Epithelial cell of proximal tubule (primary cell): ENCODE results near the gene ZCCHC14. TPM values are rescaled to one million over a fixed set of nuclear protein-coding genes. Genes with fewer than 3 reads are reported as not detected.
"Not testable (repeated sequence)": the region's sequence is repeated elsewhere in the genome, so short reads cannot be mapped to it uniquely, and the experiment has no call there.

Source experiments
- DNase-seq: peaks from one replicate; pipeline ENCODE4 v3.0.0-alpha.2; 2011; ENCODE audit warnings: low read depth
- H3K4me3 ChIP-seq: 2 replicates; pipeline ENCODE4 v1.5.1; 2011; ENCODE audit warnings: low read depth, mild to moderate bottlenecking, low read length
- total RNA-seq: library from RNA; depleted of rRNA; stranded (reverse); fragments of >200 nt; gene quantifications from 2 replicates; pipeline ENCODE4 v1.2.3, GENCODE V29; 2015
- TF ChIP-seq, protein P1 (sequence below): conservative IDR thresholded peaks from 2 replicates; pipeline ENCODE4 v1.5.1; 2012; ENCODE audit warnings: low read depth, mild to moderate bottlenecking, low read length

ZCCHC14 gene
- total RNA-seq, 1 donor from 2014 or later = 11.8 TPM

DNA sequence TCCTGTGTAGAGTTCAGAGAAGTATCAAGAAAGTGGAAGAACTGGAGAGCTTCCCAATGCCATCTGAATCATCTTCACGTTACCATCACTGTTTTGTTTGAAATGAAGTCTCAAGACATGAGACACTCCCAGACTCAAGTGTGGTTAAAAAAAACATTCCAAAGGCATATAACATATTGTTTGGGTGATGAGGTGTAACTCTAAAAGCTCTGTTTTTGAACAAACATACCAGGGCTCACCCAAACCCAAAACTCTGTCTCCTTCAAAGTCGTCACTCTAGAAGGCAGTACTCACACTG is 6.3 kb upstream of the ZCCHC14 start:
- TF ChIP-seq, protein P1, sequence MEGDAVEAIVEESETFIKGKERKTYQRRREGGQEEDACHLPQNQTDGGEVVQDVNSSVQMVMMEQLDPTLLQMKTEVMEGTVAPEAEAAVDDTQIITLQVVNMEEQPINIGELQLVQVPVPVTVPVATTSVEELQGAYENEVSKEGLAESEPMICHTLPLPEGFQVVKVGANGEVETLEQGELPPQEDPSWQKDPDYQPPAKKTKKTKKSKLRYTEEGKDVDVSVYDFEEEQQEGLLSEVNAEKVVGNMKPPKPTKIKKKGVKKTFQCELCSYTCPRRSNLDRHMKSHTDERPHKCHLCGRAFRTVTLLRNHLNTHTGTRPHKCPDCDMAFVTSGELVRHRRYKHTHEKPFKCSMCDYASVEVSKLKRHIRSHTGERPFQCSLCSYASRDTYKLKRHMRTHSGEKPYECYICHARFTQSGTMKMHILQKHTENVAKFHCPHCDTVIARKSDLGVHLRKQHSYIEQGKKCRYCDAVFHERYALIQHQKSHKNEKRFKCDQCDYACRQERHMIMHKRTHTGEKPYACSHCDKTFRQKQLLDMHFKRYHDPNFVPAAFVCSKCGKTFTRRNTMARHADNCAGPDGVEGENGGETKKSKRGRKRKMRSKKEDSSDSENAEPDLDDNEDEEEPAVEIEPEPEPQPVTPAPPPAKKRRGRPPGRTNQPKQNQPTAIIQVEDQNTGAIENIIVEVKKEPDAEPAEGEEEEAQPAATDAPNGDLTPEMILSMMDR = no peak

DNA sequence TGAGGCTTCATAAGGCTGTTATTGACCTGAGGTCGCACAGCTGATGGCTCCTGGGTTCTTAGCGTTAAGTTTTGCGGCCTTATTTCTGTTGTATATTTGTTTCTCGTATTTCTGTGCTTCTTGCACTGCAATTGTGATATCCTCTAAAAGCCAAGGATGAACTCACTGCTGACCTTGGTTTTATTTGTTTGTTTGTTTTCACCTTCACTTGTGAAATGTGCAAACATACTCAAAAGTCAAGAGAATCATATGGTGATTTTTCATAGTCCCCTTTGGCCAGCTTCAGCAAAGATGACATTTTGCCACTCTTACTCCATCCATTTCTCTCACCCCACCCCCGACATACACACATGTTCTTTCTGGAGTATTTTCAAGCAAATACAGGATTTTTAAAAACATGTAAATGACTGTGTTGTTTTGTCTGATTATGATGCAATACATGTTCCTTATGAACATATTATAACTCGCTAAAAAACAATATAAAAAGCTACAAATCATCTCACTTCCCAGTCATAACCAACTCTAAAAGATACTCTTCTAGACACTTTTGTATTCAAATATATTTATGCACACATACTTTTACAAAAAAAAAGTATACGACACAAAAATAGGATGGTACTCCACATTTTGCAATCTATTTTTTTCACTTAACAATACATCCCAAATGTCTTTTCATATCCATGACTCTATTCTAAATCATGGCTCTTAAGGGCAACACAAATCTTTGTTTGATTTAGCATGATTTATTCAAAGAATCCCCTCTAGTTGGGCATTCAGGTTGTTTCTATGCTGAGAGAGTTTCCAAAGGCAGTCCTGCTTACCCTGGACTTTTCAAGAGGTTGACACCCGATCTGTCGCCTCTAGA is 5.7 kb upstream of the ZCCHC14 start:
- TF ChIP-seq, protein P1 = no peak
- no peak overlapping the region for H3K4me3 ChIP-seq
- DNase-seq = no peak

More for the DNA sequence above, 6.3 kb upstream of the ZCCHC14 start:
- no peak for DNase-seq
- H3K4me3 ChIP-seq = no peak overlapping the region

DNA sequence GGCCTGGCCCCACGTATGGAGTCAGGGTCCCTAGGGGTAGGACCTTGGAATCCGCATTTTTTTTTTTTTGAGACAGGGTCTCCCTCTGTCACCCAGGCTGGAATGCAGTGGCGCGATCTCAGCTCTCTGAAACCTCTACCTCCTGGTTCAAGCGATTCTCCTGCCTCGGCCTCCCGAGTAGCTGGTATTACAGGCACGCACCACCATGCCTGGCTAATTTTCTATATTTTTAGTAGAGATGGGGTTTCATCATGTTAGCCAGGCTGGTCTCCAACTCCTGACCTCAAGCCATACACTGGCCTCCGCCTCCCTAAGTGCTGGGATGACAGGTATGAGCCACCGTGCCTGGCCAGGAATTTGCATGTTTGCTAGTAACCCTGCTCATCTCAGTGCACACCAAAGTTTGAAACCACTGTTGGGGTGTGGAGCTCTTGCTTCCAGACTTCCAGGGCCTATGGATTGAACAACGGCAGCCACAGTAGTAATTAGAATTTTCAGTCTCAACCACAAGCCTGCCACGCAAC is 5.0 kb upstream of the ZCCHC14 start:
- not testable (repeated sequence) for H3K4me3 ChIP-seq, DNase-seq

DNA sequence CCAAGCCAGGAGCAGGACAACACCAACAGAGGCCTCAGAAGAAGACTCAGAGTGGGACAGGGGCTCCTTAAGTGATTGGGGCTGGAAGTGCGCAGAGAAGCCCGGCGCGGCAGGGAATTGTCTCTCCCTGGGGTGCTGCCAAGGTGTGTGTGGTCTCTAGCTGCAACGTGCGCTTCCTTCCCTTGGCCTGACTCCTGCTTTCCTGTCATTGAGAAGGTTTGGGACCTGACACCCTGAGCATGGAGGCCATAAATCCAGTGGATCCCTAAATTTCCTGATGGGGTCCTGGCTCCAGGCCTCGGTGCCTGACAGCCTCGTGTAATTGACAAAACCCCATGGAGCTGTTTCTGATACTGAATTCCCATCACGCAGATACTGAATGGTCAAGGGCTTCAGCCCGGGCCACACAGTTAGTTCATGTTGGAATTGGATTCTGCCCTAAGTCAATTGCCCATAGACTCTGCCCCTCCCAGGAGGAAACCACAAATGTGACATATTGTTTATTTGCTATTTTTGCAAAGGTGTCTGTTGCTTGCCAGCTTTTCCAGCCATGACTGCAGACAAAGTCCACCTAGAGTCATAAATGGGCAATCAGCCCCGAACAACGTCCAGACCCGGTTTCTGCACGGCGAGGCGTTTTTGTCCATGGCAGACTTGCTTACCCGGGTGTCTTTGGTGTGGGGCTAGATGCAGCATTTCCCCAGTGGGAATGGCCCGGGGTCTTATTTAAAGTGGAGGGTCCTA is 4.4 kb upstream of the ZCCHC14 start:
- not testable (repeated sequence) for H3K4me3 ChIP-seq, DNase-seq

DNA sequence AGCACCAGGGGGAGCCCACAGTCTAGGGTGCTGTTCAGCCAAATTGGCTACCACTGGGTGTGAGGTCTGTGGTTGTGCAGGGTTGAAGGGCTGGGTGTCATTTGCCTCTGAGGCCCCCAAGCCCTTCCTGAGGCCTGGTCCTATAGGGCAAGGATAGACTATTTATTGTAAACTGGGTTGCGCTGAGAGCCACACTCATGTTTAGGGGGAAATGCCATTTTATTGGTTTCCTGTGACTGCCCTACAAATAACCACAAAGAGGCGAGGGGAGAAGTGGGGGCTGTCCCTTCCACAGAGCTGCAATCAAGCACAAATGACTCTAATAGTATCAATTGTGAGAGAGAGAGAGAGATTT is 3.6 kb upstream of the ZCCHC14 start:
- DNase-seq = no peak
- TF ChIP-seq, protein P1 = no peak
- H3K4me3 ChIP-seq = no peak overlapping the region

DNA sequence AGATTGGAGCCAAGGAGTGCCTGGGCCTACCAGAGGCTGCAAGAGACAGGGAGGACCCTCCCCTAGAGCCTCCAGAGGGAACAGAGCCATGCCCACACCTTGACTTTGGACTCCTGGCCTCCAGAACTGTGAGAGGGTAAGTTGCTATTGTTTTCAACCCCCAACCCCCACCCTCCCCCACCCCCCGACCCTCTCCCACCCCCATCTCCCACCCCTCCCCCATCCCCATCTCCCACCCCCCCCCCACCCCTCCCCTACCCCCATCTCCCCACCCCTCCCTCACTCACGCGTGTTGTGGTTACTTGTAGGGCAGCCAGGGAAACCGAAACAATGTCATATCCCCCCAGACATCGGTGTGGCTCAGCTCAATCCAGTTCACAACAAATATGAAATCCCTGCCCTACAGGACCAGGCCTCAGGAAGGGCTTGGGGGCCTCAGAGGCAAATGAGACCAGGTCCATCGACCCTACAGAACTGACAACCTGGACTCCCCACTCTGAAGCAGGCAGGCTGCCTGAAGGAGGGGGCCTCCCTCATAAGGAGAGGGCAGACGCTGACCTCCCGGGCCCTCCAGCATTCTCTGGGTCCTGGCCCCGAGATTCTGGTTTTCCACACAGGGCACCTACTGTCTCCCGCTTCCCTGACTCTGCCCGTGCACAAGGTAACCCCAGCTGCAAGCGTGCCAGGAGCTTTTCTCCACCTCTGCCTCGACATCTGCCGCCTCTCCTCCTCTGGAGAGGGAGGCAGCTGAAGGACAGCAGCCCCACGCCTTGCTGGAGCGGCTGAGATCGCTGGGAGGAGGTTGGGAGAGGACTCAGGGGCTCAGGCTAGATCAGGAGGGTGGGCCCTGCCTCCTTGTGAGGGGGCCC is 3.0 kb upstream of the ZCCHC14 start:
- no peak overlapping the region for H3K4me3 ChIP-seq
- no peak for DNase-seq
- TF ChIP-seq, protein P1 = no peak

DNA sequence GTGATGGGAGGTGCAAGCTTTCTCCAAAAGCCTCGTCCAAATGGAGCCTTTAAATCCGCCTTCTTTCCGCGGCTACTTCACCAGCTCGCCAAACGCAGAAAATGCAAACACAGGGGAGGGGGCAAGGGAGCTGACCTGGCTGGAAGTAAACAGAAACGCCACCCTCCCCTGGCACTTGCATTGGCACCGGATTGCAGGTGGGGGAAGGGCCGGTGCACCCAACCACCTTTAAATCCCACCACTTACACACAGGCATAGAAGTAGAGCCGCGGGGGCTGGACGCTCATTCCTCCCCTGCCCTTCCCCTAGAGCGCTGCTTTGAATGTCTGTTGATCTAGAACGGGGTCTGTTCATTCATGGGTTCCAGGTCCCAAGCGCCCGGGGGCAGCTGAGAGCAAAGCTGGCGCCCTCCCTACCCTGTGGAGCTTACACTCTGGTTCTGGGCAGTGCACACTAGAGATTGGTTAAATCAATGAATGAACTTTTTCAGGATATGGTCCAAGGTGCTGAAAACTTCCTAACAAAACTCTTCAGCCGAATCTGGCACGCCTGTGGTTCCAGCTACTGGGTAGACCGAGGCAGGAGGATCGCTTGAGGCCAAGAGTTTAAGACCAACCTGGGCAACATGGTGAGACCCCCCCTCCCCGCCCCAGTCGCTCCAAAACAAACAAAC is 920 bp upstream of the ZCCHC14 start:
- TF ChIP-seq, protein P1 = no peak
- no peak for DNase-seq
- peak overlapping the region; percentile 59 for H3K4me3 ChIP-seq
